Heart left ventricle (tissue), 13 donors: ENCODE data around the gene IL37.

Experiments
- POLR2A ChIP-seq, 2 donors: fragments of 450-650 bp; IDR thresholded peaks; one replicate each; pipeline ENCODE4 v1.6.1; 2017; ENCODE audit warnings: antibody characterized with exemption in 2 of 2, mild to moderate bottlenecking in 2 of 2, moderate library complexity in 2 of 2
- TF ChIP-seq, protein P1 (sequence below), 12 donors: fragments of 200-600 bp; sonication (generic) in 4 of 12; IDR thresholded peaks; one replicate each; pipeline versions ENCODE4 v1.5.0 to v1.8.0; 2018 to 2022; ENCODE audit warnings: antibody characterized with exemption in 12 of 12, mild to moderate bottlenecking in 5 of 12
- donor health status: ischemic (EF 13 %, LVEDD 7.1; RV severe dilation, severe dysfunction).
- donor health status: DM: no; HTN: yes; CAD: no.
- donor health status: DM: no; HTN: no; CAD: no.
- donor health status: ischemic (EF 25% LVEDD 6.9; RV normal size, moderate dysfunction).
- donor health status: ischemic (EF 25% LVEDD 5.7; RV mildly dilated, moderate dysfunction).
- donor health status: ischemic (EF 35%, LVEDD 5.7; RV mildly dilated, moderate dysfunction).
- donor health status: nonischemic (EF 11% LVEDD 7.7; RV severe dilation, severe dysfunction).
- donor health status: DM: yes; HTN: yes; CAD: no.
- donor health status: PGD.
- donor health status: ischemic (EF 29% LVEDD 5.4; RV normal size, mild dysfunction).
- donor health status: nonischemic (EF 23%, LVEDD 6.1; RV moderate dilation, normal function).

DNA sequence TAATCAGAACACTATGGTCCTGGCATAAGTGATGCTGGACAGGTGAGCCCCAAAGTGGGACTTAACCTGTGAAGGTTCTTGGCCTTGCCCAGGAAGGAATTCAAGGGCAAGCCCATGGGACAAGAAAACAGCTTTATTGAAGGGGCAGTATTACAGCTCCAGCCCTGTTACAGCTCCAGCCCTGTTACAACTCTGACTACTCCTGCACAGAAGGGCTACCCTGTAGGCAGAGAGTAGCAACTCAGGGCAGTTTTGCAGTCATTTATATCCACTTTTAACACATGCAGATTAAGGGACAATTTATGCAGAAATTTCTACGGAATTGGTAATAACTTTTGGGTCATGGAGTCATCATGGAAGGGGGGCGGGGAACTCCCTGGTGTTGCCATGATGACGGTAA lies 15.7 kb downstream of the IL37 start:
- TF ChIP-seq, protein P1, sequence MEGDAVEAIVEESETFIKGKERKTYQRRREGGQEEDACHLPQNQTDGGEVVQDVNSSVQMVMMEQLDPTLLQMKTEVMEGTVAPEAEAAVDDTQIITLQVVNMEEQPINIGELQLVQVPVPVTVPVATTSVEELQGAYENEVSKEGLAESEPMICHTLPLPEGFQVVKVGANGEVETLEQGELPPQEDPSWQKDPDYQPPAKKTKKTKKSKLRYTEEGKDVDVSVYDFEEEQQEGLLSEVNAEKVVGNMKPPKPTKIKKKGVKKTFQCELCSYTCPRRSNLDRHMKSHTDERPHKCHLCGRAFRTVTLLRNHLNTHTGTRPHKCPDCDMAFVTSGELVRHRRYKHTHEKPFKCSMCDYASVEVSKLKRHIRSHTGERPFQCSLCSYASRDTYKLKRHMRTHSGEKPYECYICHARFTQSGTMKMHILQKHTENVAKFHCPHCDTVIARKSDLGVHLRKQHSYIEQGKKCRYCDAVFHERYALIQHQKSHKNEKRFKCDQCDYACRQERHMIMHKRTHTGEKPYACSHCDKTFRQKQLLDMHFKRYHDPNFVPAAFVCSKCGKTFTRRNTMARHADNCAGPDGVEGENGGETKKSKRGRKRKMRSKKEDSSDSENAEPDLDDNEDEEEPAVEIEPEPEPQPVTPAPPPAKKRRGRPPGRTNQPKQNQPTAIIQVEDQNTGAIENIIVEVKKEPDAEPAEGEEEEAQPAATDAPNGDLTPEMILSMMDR (IDR thresholded peaks at IDR 0.05) = no peak
- no peak for TF ChIP-seq POLR2A (IDR thresholded peaks at IDR 0.05)
